Activated CD8-positive, alpha-beta T cell treated with anti-CD3 and anti-CD28 coated beads for 36 hours (primary cell): ENCODE results near the gene GPR83. TPM values are rescaled to one million over a fixed set of nuclear protein-coding genes. Genes with fewer than 3 reads are reported as not detected.

ENCODE experiments used
- ATAC-seq: fragments of 200-7000 bp; cut with Tn5 transposase; one replicate; pipeline ENCODE4 v1.10.0; 2021; ENCODE audit warnings: mild to moderate bottlenecking, moderate library complexity
- CTCF ChIA-PET: fragments of 350-600 bp; sonication (Branson Sonifier 250); formaldehyde crosslinking; loops from one replicate; lab custom pipeline; 2021; ENCODE audit warnings: antibody characterized with exemption; lab: Charles Lee
- POLR2A ChIA-PET: fragments of 350-600 bp; sonication (Branson Sonifier 250); formaldehyde crosslinking; loops from one replicate; lab custom pipeline; 2021; ENCODE audit warnings: antibody characterized with exemption; lab: Charles Lee
- DNase-seq: peaks from one replicate; pipeline ENCODE4 v3.0.0-alpha.2; 2020
- H3K27ac Mint-ChIP-seq: one replicate; pipeline ENCODE4 v1.8.0; 2021; ENCODE audit warnings: mild to moderate bottlenecking, mixed read lengths
- H3K27me3 Mint-ChIP-seq: one replicate; pipeline ENCODE4 v1.8.0; 2021; ENCODE audit warnings: mixed read lengths
- H3K36me3 Mint-ChIP-seq: one replicate; pipeline ENCODE4 v1.8.0; 2021; ENCODE audit warnings: low read depth, mixed read lengths
- H3K4me1 Mint-ChIP-seq: one replicate; pipeline ENCODE4 v1.8.0; 2021; ENCODE audit warnings: low read depth, mixed read lengths
- H3K4me3 Mint-ChIP-seq: one replicate; pipeline ENCODE4 v1.8.0; 2021; ENCODE audit warnings: mild to moderate bottlenecking, moderate library complexity, mixed read lengths
- H3K9me3 Mint-ChIP-seq: one replicate; pipeline ENCODE4 v1.8.0; 2021; ENCODE audit warnings: mixed read lengths
- CTCF ChIP-seq: fragments of 200-600 bp; IDR thresholded peaks from one replicate; pipeline ENCODE4 v1.8.0; 2022; ENCODE audit warnings: antibody characterized with exemption, mild to moderate bottlenecking
- intact Hi-C: fragments of 100-400 bp; cut with micrococcal nuclease; formaldehyde crosslinking; loops from one replicate; pipeline ENCODE4 v1.10.0; 2022
- total RNA-seq, 2 experiments: library from RNA; stranded (reverse); gene quantifications; one replicate each; pipeline ENCODE4 v1.2.3, GENCODE V29; 2021

The GPR83 gene
- total RNA-seq, 2 experiments from 2014 or later: 0.07 to 0.11 TPM

DNA sequence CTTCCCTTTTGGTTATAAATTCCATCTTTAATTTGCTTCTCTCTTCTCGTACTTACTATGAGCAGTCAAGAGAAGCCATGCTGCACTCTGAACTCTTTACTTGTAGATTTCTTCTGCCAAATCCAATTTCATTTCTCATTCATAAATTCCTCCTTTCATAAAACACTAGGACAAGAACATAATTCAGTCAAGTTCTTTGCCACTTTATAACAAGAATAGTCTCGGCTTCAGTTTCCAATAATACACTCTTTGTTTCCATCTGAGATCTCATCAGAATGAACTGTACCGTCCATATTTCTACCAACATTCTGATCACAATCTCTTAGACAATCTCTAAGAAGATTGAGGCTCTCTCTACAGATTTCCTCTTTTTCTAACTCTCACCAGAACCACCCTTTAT lies 71.7 kb downstream of the GPR83 start:
- no peak overlapping the region for H3K27ac Mint-ChIP-seq
- CTCF ChIA-PET: no interaction called here
- no peaks in the 10 kb centered on the region for H3K9me3 Mint-ChIP-seq
- no peaks in the 10 kb centered on the region for H3K27me3 Mint-ChIP-seq
- intact Hi-C loops: loop anchor here (10.0 kb wide), 1 partner anchor 175 kb away; no protein-coding TSS in a partner anchor
- H3K4me1 Mint-ChIP-seq: no peaks in the 10 kb centered on the region
- H3K36me3 Mint-ChIP-seq: no peaks in the 10 kb centered on the region
- POLR2A ChIA-PET: no interaction called here
- no peak for TF ChIP-seq CTCF
- H3K4me3 Mint-ChIP-seq: no peak overlapping the region
- no peak for ATAC-seq
- DNase-seq: no peak

DNA sequence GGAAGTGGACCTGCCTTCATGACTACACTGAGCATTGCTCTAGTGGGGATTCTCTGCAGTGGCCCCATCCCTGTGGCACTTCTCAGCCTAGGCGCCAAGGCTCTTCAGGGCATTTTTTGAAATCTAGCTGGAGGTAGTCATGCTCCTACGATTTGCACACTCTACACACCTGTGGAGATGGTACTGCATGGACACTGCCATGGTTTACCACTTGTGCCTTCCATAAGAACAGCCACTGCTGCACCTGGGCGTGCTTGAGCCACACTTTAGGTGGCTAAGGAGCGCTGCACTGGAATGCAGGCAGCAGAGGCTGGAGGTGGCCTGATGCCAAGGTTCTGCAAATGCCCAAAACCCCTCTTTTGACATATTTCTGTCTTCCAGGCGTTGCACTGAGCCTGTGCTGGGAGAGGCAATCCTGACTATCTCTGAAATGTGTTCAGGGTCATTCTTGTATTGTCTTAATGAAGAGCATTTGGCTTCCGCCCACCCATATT lies 72.6 kb downstream of the GPR83 start:
- Mint-ChIP-seq H3K4me3 (no peak overlapping the region), H3K9me3 (no peaks in the 10 kb centered on the region), H3K36me3 (no peaks in the 10 kb centered on the region), H3K27ac (no peak overlapping the region), H3K27me3 (no peaks in the 10 kb centered on the region), H3K4me1 (no peaks in the 10 kb centered on the region)
- ChIA-PET CTCF (interaction anchor here (1.4 kb wide), 1 partner anchor 433 kb away, joined by 4 read pairs; no protein-coding TSS in a partner anchor), POLR2A (no interaction called here)
- intact Hi-C loops: loop anchor here (10.0 kb wide), 1 partner anchor 176 kb away; no protein-coding TSS in a partner anchor
- no peak for ATAC-seq
- no peak for TF ChIP-seq CTCF
- DNase-seq: no peak

Other genes starting within 250 kb of the GPR83 start
- not detected for gene IZUMO1R, start 96.8 kb downstream of the GPR83 start, total RNA-seq
- gene MRE11, start 92.4 kb upstream of the GPR83 start, total RNA-seq: 10 to 100 TPM; 38.3 to 42.0 TPM
- gene ANKRD49, start 92.6 kb upstream of the GPR83 start, total RNA-seq: 10 to 100 TPM; 17.9 to 19.1 TPM
- not detected for gene C11orf97, start 111.0 kb upstream of the GPR83 start, total RNA-seq
- gene FUT4, start 142.5 kb upstream of the GPR83 start, total RNA-seq: 1 to 10 TPM; 3.9 TPM
- gene PIWIL4, start 165.9 kb upstream of the GPR83 start, total RNA-seq: under 1 TPM; 0.36 to 0.50 TPM